ENCODE results near the gene SH3PXD2A.

DNA sequence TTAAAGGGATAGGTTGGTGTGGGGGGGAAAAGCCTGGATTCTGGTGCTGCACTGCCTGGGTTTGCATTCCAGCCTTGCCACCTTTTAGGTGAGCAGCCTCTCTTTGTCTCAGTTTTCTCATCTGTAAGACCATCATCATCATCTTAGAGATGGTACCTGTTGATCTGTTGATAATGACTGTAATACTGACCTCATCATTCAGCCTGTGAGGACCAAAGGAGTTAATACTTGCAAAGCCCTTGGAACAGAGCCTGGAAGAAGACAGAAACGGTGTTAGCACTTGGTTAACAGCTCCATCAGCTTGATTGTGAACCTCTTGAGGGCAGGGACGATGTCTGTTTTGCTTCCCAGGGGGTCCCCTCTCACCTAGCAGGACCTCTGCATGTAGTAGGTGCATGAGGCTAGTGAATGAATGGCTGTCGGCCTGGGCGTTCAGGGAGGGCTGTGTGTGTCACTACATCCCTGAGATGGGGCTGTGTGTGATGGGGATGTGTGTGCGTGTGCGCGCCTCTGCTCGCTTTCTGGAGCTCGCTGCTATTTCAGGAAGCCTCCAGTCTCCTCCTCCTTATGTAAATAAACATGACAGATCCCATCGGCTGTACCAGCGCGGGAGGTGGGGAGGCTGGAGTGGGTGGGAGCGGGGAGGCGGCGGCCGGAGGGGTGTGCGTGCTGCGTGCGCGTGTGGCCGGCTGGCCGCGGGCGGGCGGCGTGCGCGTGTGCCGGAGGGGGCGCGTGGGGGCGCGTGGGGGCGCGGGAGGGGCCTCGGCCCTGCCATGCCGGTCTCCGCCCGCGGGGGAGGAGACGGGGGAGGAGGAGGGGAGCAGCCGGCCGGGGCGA is 300.7 kb downstream of the SH3PXD2A start:
- TF ChIP-seq, protein P1, sequence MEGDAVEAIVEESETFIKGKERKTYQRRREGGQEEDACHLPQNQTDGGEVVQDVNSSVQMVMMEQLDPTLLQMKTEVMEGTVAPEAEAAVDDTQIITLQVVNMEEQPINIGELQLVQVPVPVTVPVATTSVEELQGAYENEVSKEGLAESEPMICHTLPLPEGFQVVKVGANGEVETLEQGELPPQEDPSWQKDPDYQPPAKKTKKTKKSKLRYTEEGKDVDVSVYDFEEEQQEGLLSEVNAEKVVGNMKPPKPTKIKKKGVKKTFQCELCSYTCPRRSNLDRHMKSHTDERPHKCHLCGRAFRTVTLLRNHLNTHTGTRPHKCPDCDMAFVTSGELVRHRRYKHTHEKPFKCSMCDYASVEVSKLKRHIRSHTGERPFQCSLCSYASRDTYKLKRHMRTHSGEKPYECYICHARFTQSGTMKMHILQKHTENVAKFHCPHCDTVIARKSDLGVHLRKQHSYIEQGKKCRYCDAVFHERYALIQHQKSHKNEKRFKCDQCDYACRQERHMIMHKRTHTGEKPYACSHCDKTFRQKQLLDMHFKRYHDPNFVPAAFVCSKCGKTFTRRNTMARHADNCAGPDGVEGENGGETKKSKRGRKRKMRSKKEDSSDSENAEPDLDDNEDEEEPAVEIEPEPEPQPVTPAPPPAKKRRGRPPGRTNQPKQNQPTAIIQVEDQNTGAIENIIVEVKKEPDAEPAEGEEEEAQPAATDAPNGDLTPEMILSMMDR (IDR thresholded peaks at IDR 0.05) = no peak
- TF ChIP-seq POLR2A (IDR thresholded peaks at IDR 0.05) = no peak
